ENCODE results near the gene RASSF5. TPM values are rescaled to one million over a fixed set of nuclear protein-coding genes. Genes with fewer than 3 reads are reported as not detected.
A peak's percentile ranks its signal among the peaks of the same experiment; 100 is the strongest.

The RASSF5 gene
- polyA plus RNA-seq, 1 of the 3 experiments (the other 2 are of a cell fraction): 2.2 TPM

DNA sequence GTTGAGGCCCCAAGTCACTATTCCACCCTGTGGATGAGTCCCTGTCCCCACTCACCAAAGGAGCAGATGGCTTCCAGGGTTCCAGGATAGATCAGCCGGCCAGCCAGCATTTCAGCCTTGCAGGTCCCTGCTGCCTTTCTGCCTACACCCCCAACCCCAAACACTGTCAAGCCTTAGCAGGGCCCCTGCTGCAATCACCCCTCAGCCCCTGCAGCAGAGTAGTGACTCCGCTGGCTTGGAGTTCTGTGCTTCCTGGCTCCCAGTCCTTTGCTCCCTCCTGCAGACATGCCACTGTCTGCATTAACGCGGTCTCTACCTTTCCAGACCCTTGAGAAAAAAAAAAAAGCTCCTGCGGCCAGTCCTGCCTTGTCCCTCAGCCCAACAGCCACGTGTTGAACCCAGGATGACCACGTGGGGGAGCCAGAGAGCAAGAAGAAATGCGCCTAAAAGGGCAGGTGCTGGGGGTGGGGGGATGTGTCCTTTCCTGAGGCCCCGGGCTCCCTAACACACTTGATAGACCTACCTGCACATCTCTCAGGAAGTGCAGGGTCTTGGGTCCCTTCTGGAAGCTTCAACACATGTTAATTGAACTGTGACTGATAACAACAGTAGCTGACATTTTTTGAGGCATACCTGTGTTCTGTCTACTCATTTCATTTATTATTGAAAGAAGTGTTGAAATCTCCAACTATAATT, 37.4 kb downstream of the RASSF5 start (continued):
- TF ChIP-seq, protein P1, sequence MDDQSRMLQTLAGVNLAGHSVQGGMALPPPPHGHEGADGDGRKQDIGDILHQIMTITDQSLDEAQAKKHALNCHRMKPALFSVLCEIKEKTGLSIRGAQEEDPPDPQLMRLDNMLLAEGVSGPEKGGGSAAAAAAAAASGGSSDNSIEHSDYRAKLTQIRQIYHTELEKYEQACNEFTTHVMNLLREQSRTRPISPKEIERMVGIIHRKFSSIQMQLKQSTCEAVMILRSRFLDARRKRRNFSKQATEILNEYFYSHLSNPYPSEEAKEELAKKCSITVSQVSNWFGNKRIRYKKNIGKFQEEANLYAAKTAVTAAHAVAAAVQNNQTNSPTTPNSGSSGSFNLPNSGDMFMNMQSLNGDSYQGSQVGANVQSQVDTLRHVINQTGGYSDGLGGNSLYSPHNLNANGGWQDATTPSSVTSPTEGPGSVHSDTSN (IDR thresholded peaks at IDR 0.05): no peak
- TF ChIP-seq, protein P2, sequence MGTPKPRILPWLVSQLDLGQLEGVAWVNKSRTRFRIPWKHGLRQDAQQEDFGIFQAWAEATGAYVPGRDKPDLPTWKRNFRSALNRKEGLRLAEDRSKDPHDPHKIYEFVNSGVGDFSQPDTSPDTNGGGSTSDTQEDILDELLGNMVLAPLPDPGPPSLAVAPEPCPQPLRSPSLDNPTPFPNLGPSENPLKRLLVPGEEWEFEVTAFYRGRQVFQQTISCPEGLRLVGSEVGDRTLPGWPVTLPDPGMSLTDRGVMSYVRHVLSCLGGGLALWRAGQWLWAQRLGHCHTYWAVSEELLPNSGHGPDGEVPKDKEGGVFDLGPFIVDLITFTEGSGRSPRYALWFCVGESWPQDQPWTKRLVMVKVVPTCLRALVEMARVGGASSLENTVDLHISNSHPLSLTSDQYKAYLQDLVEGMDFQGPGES (IDR thresholded peaks at IDR 0.05; ENCODE audit: low read depth, low read length): no peak
- peak; percentile 73 for TF ChIP-seq RAD21 (IDR thresholded peaks at IDR 0.05; ENCODE audit: low read length)
- TF ChIP-seq, protein P3, sequence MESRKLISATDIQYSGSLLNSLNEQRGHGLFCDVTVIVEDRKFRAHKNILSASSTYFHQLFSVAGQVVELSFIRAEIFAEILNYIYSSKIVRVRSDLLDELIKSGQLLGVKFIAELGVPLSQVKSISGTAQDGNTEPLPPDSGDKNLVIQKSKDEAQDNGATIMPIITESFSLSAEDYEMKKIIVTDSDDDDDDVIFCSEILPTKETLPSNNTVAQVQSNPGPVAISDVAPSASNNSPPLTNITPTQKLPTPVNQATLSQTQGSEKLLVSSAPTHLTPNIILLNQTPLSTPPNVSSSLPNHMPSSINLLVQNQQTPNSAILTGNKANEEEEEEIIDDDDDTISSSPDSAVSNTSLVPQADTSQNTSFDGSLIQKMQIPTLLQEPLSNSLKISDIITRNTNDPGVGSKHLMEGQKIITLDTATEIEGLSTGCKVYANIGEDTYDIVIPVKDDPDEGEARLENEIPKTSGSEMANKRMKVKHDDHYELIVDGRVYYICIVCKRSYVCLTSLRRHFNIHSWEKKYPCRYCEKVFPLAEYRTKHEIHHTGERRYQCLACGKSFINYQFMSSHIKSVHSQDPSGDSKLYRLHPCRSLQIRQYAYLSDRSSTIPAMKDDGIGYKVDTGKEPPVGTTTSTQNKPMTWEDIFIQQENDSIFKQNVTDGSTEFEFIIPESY (IDR thresholded peaks at IDR 0.05; ENCODE audit: borderline replicate concordance, low read depth): no peak
- TF ChIP-seq RXRA (IDR thresholded peaks at IDR 0.05; ENCODE audit: borderline replicate concordance, low read depth): no peak
- TF ChIP-seq CHD2 (IDR thresholded peaks at IDR 0.05; ENCODE audit: low read length, partially characterized antibody): no peak
- TF ChIP-seq, protein P4, sequence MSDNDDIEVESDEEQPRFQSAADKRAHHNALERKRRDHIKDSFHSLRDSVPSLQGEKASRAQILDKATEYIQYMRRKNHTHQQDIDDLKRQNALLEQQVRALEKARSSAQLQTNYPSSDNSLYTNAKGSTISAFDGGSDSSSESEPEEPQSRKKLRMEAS (IDR thresholded peaks at IDR 0.05; ENCODE audit: low read depth): peak; percentile 96
- TF ChIP-seq FOSL2 (IDR thresholded peaks at IDR 0.05; ENCODE audit: borderline replicate concordance, low read depth): no peak
- TF ChIP-seq, protein P5, sequence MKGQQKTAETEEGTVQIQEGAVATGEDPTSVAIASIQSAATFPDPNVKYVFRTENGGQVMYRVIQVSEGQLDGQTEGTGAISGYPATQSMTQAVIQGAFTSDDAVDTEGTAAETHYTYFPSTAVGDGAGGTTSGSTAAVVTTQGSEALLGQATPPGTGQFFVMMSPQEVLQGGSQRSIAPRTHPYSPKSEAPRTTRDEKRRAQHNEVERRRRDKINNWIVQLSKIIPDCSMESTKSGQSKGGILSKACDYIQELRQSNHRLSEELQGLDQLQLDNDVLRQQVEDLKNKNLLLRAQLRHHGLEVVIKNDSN (IDR thresholded peaks at IDR 0.05; ENCODE audit: borderline replicate concordance, low read depth): 0 out of 2 replicates have a peak, but pooled peaks have one; percentile 13
- TF ChIP-seq SMC3 (IDR thresholded peaks at IDR 0.05; ENCODE audit: low read depth, low read length): peak; percentile 78
- TF ChIP-seq POLR2AphosphoS5 (IDR thresholded peaks at IDR 0.05; ENCODE audit: low read depth, low read length): no peak
- no peak for TF ChIP-seq EZH2phosphoT487 (IDR thresholded peaks at IDR 0.05; ENCODE audit: borderline replicate concordance, low read depth)
- TF ChIP-seq EP300 (IDR thresholded peaks at IDR 0.05; ENCODE audit: borderline replicate concordance in 1 of 2, low read depth in 1 of 2, low read length in 1 of 2): no peak
- no peak for TF ChIP-seq YY1 (IDR thresholded peaks at IDR 0.05; ENCODE audit: low read depth)
- no peak for TF ChIP-seq TAF1 (IDR thresholded peaks at IDR 0.05; ENCODE audit: borderline replicate concordance, low read depth, low read length)
- no peak for TF ChIP-seq RCOR1 (IDR thresholded peaks at IDR 0.05; ENCODE audit: low read length)
